GM12891 (cell line): ENCODE results near the gene SSBP4.

Experiments used
- POLR2A ChIP-seq: IDR thresholded peaks from 2 replicates; pipeline ENCODE4 v1.6.1; 2011; ENCODE audit warnings: low read depth, low read length, control low read depth
- POLR2AphosphoS5 ChIP-seq: IDR thresholded peaks from 2 replicates; pipeline ENCODE4 v1.6.1; 2011; ENCODE audit warnings: low read depth, low read length, control low read depth

- TF ChIP-seq POLR2A (no peak), POLR2AphosphoS5 (no peak)
These were observed 17.7 kb downstream of the SSBP4 start for GRCh38 chr19:18436671-18437490.
